Activated CD8-positive, alpha-beta memory T cell treated with anti-CD3 and anti-CD28 coated beads, Interleukin-2, amount 50 U/mL, for 1 hour (primary cell): ENCODE results near the gene RAB37.

Source experiments
- DNase-seq: peaks from one replicate; pipeline ENCODE4 v3.0.0-alpha.2; 2020; ENCODE audit errors: extremely low read depth

Gene RAB37

GRCh38 chr17:74728033-74728701 is 8.9 kb upstream of the RAB37 start:
- DNase-seq: no peak

- no peak for DNase-seq
Measured at GRCh38 chr17:74728702-74729075, 8.4 kb upstream of the RAB37 start.

GRCh38 chr17:74729368-74729767 is 7.7 kb upstream of the RAB37 start:
- DNase-seq: no peak

- no peak for DNase-seq
Measured at GRCh38 chr17:74729866-74730265, 7.2 kb upstream of the RAB37 start.

- DNase-seq: peak; percentile 40
Measured at GRCh38 chr17:74730491-74731346, 6.3 kb upstream of the RAB37 start.

- DNase-seq: no peak
Measured at GRCh38 chr17:74731347-74731605, 5.8 kb upstream of the RAB37 start.

- no peak for DNase-seq
Measured at GRCh38 chr17:74732042-74732867, 4.8 kb upstream of the RAB37 start.

- DNase-seq: no peak
Measured at GRCh38 chr17:74733365-74734122, 3.5 kb upstream of the RAB37 start.

- DNase-seq: no peak
Measured at GRCh38 chr17:74734256-74734655, 2.8 kb upstream of the RAB37 start.

GRCh38 chr17:74737299-74738050 is 419 bp downstream of the RAB37 start:
- DNase-seq: no peak

GRCh38 chr17:74738051-74738996 is 1.3 kb downstream of the RAB37 start:
- no peak for DNase-seq

GRCh38 chr17:74739227-74739831 is 2.3 kb downstream of the RAB37 start:
- DNase-seq: no peak

- no peak for DNase-seq
Measured at GRCh38 chr17:74740173-74740572, 3.1 kb downstream of the RAB37 start.

GRCh38 chr17:74740641-74741387 is 3.8 kb downstream of the RAB37 start:
- no peak for DNase-seq

GRCh38 chr17:74742153-74742515 is 5.1 kb downstream of the RAB37 start:
- DNase-seq: no peak

- no peak for DNase-seq
Measured at GRCh38 chr17:74742978-74743545, 6.0 kb downstream of the RAB37 start.

- DNase-seq: no peak
Measured at GRCh38 chr17:74743755-74744154, 6.7 kb downstream of the RAB37 start.

- no peak for DNase-seq
Measured at GRCh38 chr17:74744349-74744713, 7.3 kb downstream of the RAB37 start.
